Measurements from ENCODE around the gene SBF2. TPM values are rescaled to one million over a fixed set of nuclear protein-coding genes. Genes with fewer than 3 reads are reported as not detected.

The SBF2 gene
- total and polyA plus RNA-seq, 2 of the 13 experiments (the other 11 are each of a cell fraction or from before 2014, with no cell fraction given), result 24.0 to 45.8 TPM

GRCh38 chr11:10285148-10285802 lies 8.7 kb downstream of the SBF2 start (continued):
- TF ChIP-seq ZBTB43 (CRISPR knock-in tag; conservative IDR thresholded peaks at IDR 0.05) (peak; percentile 68; the same call in 1 of the 2 replicates), ZNF552 (CRISPR knock-in tag; IDR thresholded peaks at IDR 0.05; ENCODE audit: borderline replicate concordance) (no peak), ZNF816 (CRISPR knock-in tag; IDR thresholded peaks at IDR 0.05; ENCODE audit: borderline replicate concordance) (no peak), ATF7-NPFF (CRISPR knock-in tag; IDR thresholded peaks at IDR 0.05; ENCODE audit: low read depth) (no peak), MTERF4 (CRISPR knock-in tag; IDR thresholded peaks at IDR 0.05) (no peak), TIGD3 (CRISPR knock-in tag; IDR thresholded peaks at IDR 0.05; ENCODE audit: borderline replicate concordance) (no peak), ZSCAN5A (CRISPR knock-in tag; IDR thresholded peaks at IDR 0.05; ENCODE audit: borderline replicate concordance) (no peak), CCAR2 (optimal IDR thresholded peaks at IDR 0.05; ENCODE audit: low read depth, low read length) (no peak), ZNF121 (CRISPR knock-in tag; IDR thresholded peaks at IDR 0.05) (no peak), ZNF30 (CRISPR knock-in tag; IDR thresholded peaks at IDR 0.05) (no peak), ZNF850 (CRISPR knock-in tag; conservative IDR thresholded peaks at IDR 0.05) (no peak), ZBTB33 (CRISPR knock-in tag; IDR thresholded peaks at IDR 0.05) (no peak), ZNF672 (CRISPR knock-in tag; IDR thresholded peaks at IDR 0.05) (no peak), ZNF383 (CRISPR knock-in tag; IDR thresholded peaks at IDR 0.05; ENCODE audit: borderline replicate concordance) (no peak), ZNF644 (CRISPR knock-in tag; IDR thresholded peaks at IDR 0.05; ENCODE audit: low read depth) (no peak), NFYB (CRISPR knock-in tag; IDR thresholded peaks at IDR 0.05) (no peak), ZNF503 (CRISPR knock-in tag; IDR thresholded peaks at IDR 0.05) (0 out of 2 replicates have a peak, but pooled peaks have one; percentile 25), NFIC (IDR thresholded peaks at IDR 0.05; ENCODE audit: low read length) (peak; percentile 69; the same call in 1 of the 2 replicates), ZNF180 (CRISPR knock-in tag; IDR thresholded peaks at IDR 0.05; ENCODE audit: borderline replicate concordance, low read depth) (no peak), NFKBIZ (CRISPR knock-in tag; IDR thresholded peaks at IDR 0.05) (peak; percentile 98), PITX1 (CRISPR knock-in tag; IDR thresholded peaks at IDR 0.05) (no peak)
